MCF 10A (cell line): Measurements from ENCODE around the gene UBE3C. TPM values are rescaled to one million over a fixed set of nuclear protein-coding genes. Genes with fewer than 3 reads are reported as not detected.

Experiments used
- BruUV-seq: library from RNA; stranded (reverse); fragments of 400-500 nt; replicated peaks from 2 replicates; lab custom pipeline; 2021; lab: Mats Ljungman, UMichigan
- CTCF ChIA-PET: fragments of 300-600 bp; sonication (Branson Sonifier 250); formaldehyde crosslinking; extraction: SDS; loops from one replicate; lab custom pipeline; 2021; ENCODE audit warnings: antibody characterized with exemption, inconsistent platforms; lab: Yijun Ruan, JAX
- POLR2A ChIA-PET: fragments of 300-600, 350-650 bp; sonication (Branson Sonifier 250); formaldehyde crosslinking; extraction: SDS; loops from one replicate; lab custom pipeline; 2020; ENCODE audit warnings: antibody characterized with exemption, inconsistent platforms; lab: Yijun Ruan, JAX
- DNase-seq: peaks from one replicate; pipeline ENCODE4 v3.0.0-alpha.2; 2018; ENCODE audit not compliant: unreplicated experiment
- H3K27ac Mint-ChIP-seq: one replicate; pipeline ENCODE4 v1.8.0; 2022; ENCODE audit warnings: mild to moderate bottlenecking, low read depth, mixed read lengths; ENCODE audit not compliant: unreplicated experiment
- H3K27me3 Mint-ChIP-seq: one replicate; pipeline ENCODE4 v1.8.0; 2022; ENCODE audit warnings: mixed read lengths; ENCODE audit not compliant: insufficient read depth, unreplicated experiment
- H3K36me3 Mint-ChIP-seq: one replicate; pipeline ENCODE4 v1.8.0; 2022; ENCODE audit warnings: mild to moderate bottlenecking, moderate library complexity, mixed read lengths; ENCODE audit not compliant: insufficient read depth, unreplicated experiment
- H3K4me1 Mint-ChIP-seq: one replicate; pipeline ENCODE4 v1.8.0; 2022; ENCODE audit warnings: mixed read lengths; ENCODE audit not compliant: insufficient read depth, unreplicated experiment
- H3K4me3 Mint-ChIP-seq: one replicate; pipeline ENCODE4 v1.8.0; 2022; ENCODE audit warnings: mild to moderate bottlenecking, moderate library complexity, mixed read lengths; ENCODE audit not compliant: unreplicated experiment
- H3K9me3 Mint-ChIP-seq: one replicate; pipeline ENCODE4 v1.8.0; 2022; ENCODE audit warnings: mixed read lengths; ENCODE audit not compliant: unreplicated experiment
- intact Hi-C: fragments of 100-400 bp; cut with micrococcal nuclease; formaldehyde crosslinking; loops from 2 replicates; pipeline ENCODE4 v1.14.1; 2022
- total RNA-seq: library from RNA; stranded (reverse); gene quantifications from 2 replicates; pipeline ENCODE4 v1.2.3, GENCODE V29; 2022
- TF ChIP-seq, protein P1 (sequence below): fragments of 200-600 bp; IDR thresholded peaks from one replicate; pipeline ENCODE4 v1.8.0; 2022; ENCODE audit warnings: antibody characterized with exemption, mild to moderate bottlenecking; ENCODE audit not compliant: unreplicated experiment

UBE3C gene
- total RNA-seq, 1 experiment from 2014 or later: 72.8 TPM

DNA sequence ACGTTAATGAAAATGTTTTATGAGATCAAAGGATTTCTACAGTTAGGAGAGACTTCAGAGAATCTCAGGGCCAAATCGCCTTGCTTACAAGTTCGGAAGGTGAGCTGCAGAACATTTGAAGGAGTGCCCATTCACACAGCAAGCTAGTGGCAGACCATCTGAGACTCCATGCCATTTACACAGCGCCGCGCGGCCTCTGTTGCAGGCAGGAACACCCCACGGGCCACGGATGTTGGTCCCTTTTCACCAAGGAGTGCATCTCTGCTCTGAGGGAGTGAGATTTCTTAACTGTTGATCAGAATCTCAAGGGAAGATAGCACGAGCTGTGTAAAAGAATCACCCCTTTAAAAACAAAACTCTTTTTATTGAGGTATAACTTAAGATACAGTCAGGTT lies 1.8 kb downstream of the UBE3C start:
- TF ChIP-seq, protein P1, sequence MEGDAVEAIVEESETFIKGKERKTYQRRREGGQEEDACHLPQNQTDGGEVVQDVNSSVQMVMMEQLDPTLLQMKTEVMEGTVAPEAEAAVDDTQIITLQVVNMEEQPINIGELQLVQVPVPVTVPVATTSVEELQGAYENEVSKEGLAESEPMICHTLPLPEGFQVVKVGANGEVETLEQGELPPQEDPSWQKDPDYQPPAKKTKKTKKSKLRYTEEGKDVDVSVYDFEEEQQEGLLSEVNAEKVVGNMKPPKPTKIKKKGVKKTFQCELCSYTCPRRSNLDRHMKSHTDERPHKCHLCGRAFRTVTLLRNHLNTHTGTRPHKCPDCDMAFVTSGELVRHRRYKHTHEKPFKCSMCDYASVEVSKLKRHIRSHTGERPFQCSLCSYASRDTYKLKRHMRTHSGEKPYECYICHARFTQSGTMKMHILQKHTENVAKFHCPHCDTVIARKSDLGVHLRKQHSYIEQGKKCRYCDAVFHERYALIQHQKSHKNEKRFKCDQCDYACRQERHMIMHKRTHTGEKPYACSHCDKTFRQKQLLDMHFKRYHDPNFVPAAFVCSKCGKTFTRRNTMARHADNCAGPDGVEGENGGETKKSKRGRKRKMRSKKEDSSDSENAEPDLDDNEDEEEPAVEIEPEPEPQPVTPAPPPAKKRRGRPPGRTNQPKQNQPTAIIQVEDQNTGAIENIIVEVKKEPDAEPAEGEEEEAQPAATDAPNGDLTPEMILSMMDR: no peak
- H3K27me3 Mint-ChIP-seq: no peaks in the 10 kb centered on the region
- H3K27ac Mint-ChIP-seq: peak overlapping the region; percentile 80
- TSS peak; percentile 44 for BruUV-seq
- no peak for DNase-seq
- peaks cover 7% of the 10 kb centered on the region for H3K9me3 Mint-ChIP-seq
- H3K36me3 Mint-ChIP-seq: peaks cover 33% of the 10 kb centered on the region
- peaks cover 39% of the 10 kb centered on the region for H3K4me1 Mint-ChIP-seq
- H3K4me3 Mint-ChIP-seq: peak overlapping the region; percentile 82
- POLR2A ChIA-PET: interaction anchor here (0.6 to 1.4 kb wide), 6 partner anchors 9 to 130 kb away, joined by 3 to 6 read pairs (median 4); partner anchors contain the start of gene MNX1
- intact Hi-C loops: no loop called here
- CTCF ChIA-PET: interaction anchor here (1.0 to 1.6 kb wide), 2 partner anchors 11 to 168 kb away, joined by 4 read pairs; no protein-coding TSS in a partner anchor

DNA sequence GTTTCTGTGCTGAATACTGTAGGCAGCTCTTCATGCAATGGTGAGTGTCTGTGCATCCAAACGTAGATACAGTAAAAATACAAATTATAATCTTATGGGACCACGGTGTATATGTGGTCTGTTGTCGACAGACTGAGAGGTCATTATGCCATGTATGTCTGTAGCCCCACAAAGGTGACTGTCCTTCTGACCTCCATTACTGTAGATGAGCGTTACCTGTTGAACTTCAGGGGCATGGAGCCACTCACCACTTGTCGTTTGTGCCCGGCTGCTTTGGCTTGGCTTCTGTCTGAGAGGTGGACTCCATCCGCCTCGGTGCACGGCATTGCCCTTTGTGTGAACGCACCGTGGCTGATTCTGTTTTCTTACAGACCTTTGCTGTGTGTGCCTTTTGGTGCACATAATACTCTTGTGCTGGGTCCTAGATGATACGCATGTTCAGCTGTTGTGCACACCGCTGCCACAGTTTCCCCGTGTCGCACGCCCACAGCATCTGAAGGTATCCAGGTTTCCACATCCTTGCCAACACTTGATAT lies 2.9 kb downstream of the UBE3C start:
- ChIA-PET POLR2A (interaction anchor here (0.7 to 1.4 kb wide), 3 partner anchors 9 to 97 kb away, joined by 3 to 4 read pairs (median 4); no protein-coding TSS in a partner anchor), CTCF (interaction anchor here (0.7 to 1.4 kb wide), 2 partner anchors 17 to 109 kb away, joined by 3 to 7 read pairs; no protein-coding TSS in a partner anchor)
- H3K4me1 Mint-ChIP-seq: peaks cover 39% of the 10 kb centered on the region
- no peak overlapping the region for H3K4me3 Mint-ChIP-seq
- intact Hi-C loops: no loop called here
- H3K27me3 Mint-ChIP-seq: no peaks in the 10 kb centered on the region
- H3K9me3 Mint-ChIP-seq: peaks cover 3% of the 10 kb centered on the region
- peak overlapping the region; percentile 80 for H3K27ac Mint-ChIP-seq
- BruUV-seq: no TSS peak
- no peak for DNase-seq
- TF ChIP-seq, protein P1: no peak
- H3K36me3 Mint-ChIP-seq: peaks cover 37% of the 10 kb centered on the region

DNA sequence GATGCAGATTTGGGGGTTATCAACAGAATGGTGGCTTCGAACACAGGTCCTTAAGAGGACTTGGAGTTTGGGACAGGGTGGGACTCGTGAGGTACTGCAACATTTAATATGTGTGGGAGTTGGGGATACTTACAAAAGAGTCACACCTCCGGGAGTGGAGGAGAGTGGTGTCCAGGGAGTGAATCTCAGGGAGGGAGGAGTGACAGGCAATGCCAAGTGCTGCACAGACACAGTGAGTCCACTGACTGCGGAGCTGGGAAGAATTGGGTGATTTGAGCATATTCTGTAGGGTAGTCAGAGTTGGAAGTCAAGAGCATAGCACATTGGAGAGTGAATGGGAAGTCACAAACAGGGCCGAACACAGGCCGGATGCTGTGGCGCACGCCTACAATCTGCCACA lies 5.1 kb downstream of the UBE3C start:
- intact Hi-C loops: no loop called here
- no peaks in the 10 kb centered on the region for H3K9me3 Mint-ChIP-seq
- H3K4me3 Mint-ChIP-seq: no peak overlapping the region
- no peaks in the 10 kb centered on the region for H3K27me3 Mint-ChIP-seq
- H3K36me3 Mint-ChIP-seq: peaks cover 41% of the 10 kb centered on the region
- ChIA-PET POLR2A (interaction anchor here (0.9 kb wide), 1 partner anchor 252 kb away, joined by 3 read pairs; no protein-coding TSS in a partner anchor), CTCF (interaction anchor here (0.6 kb wide), 1 partner anchor 32 kb away, joined by 4 read pairs; no protein-coding TSS in a partner anchor)
- BruUV-seq: no TSS peak
- TF ChIP-seq, protein P1: no peak
- DNase-seq: no peak
- peaks cover 42% of the 10 kb centered on the region for H3K4me1 Mint-ChIP-seq
- H3K27ac Mint-ChIP-seq: peak overlapping the region; percentile 29

DNA sequence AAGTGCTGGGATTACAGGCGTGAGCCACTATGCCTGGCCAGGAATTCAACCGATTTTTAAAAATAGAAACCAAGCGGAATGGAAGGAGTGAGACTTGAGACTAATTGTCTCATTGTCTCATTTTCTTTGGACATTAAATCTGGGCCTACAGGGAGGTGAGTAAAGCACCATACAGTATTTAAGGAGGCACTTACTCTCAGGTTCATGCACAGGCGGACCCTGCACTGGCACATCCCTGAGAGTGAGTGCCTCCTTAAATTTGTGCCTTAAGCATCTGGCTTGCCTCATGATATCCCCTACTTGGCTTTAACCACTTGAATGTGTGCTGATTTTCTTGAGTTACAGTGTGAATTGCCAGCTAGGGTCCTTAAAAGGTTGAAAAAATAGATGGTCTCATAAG lies 10.6 kb downstream of the UBE3C start:
- DNase-seq: no peak
- ChIA-PET CTCF (no interaction called here), POLR2A (interaction anchor here (1.1 kb wide), 1 partner anchor 13 kb away, joined by 5 read pairs; no protein-coding TSS in a partner anchor)
- no TSS peak for BruUV-seq
- intact Hi-C loops: no loop called here
- Mint-ChIP-seq H3K4me3 (no peak overlapping the region), H3K27me3 (no peaks in the 10 kb centered on the region), H3K27ac (no peak overlapping the region), H3K9me3 (no peaks in the 10 kb centered on the region), H3K4me1 (peaks cover 38% of the 10 kb centered on the region), H3K36me3 (peaks cover 20% of the 10 kb centered on the region)
- TF ChIP-seq, protein P1: no peak
